ENCODE results near the gene SAP30L.

SAP30L gene

GRCh38 chr5:154506049-154506715, 60.4 kb downstream of the SAP30L start:
- DNase-seq (ENCODE audit: low read depth in 2 of 3, low spot score in 2 of 3) = no peak

GRCh38 chr5:154506716-154507080, 60.9 kb downstream of the SAP30L start:
- no peak for DNase-seq (ENCODE audit: low read depth in 2 of 3, low spot score in 2 of 3)

DNA sequence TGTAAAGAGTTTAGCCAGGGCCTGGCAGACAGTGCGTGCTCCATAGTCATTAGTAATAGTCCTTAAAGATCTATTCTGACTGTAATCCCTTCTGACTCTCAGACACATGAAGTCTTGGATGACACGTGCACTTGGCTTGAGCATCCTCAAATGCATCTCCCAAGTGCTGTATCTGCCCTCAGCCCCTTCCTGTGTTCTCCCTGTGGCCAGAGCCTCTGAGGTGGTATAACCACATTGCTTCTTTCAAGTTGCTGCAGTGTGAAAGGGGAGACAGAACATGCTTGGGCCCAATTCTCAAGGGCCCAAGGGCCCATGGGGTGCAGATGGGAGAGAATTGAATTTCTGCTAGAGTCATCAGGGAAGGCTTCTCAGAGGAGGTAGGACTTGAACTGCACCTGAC, 62.3 kb downstream of the SAP30L start:
- DNase-seq (ENCODE audit: low read depth in 2 of 3, low spot score in 2 of 3) = no peak

- DNase-seq (ENCODE audit: low read depth in 2 of 3, low spot score in 2 of 3) = no peak
These were observed 64.2 kb downstream of the SAP30L start for GRCh38 chr5:154509784-154510555.

Measured in activated CD8-positive, alpha-beta memory T cell treated with anti-CD3 and anti-CD28 coated beads for 48 hours (primary cell).